Fibroblast of lung (primary cell): ENCODE results near the gene NUDT6. TPM values are rescaled to one million over a fixed set of nuclear protein-coding genes. Genes with fewer than 3 reads are reported as not detected.

ENCODE experiments used
- DNase-seq, 2 donors: peaks; one replicate each; pipeline versions ENCODE4 v3.0.0 to v3.0.0-alpha.2; 2010; ENCODE audit warnings: low read depth in 2 of 2
- H2AFZ ChIP-seq: 2 replicates; pipeline ENCODE4 v1.5.1; 2012; ENCODE audit warnings: low read length, control low read depth, inconsistent platforms
- H3K27ac ChIP-seq: 2 replicates; pipeline ENCODE4 v1.5.1; 2011; ENCODE audit warnings: low read length, control low read depth; ENCODE audit not compliant: insufficient read depth
- H3K27me3 ChIP-seq: 2 replicates; pipeline ENCODE4 v1.5.1; 2011; ENCODE audit warnings: mild to moderate bottlenecking, low read length; ENCODE audit not compliant: control insufficient read depth, insufficient read depth
- H3K36me3 ChIP-seq: 2 replicates; pipeline ENCODE4 v1.5.1; 2011; ENCODE audit warnings: low read length; ENCODE audit not compliant: control insufficient read depth, insufficient read depth
- H3K4me1 ChIP-seq: 2 replicates; pipeline ENCODE4 v1.5.1; 2011; ENCODE audit warnings: low read length; ENCODE audit not compliant: control insufficient read depth, insufficient read depth; ENCODE audit errors: extremely low read depth
- H3K4me2 ChIP-seq: 2 replicates; pipeline ENCODE4 v1.5.1; 2011; ENCODE audit warnings: low read length, control low read depth; ENCODE audit not compliant: insufficient read depth; ENCODE audit errors: extremely low read depth
- H3K4me3 ChIP-seq, 4 experiments: fragments of 200-600 bp in 1 of 4; sonication (generic) in 1 of 4; replicated peaks in 1 of 4; 2 replicates each; pipeline ENCODE4 v1.5.1; 2011 to 2016; ENCODE audit warnings: low read length in 4 of 4, low read depth in 3 of 4, mild to moderate bottlenecking in 3 of 4, control low read depth in 2 of 4, inconsistent platforms in 1 of 4, mixed read lengths in 1 of 4; ENCODE audit not compliant: insufficient read depth in 1 of 4; ENCODE audit errors: control extremely low read depth in 1 of 4
- H3K79me2 ChIP-seq: 2 replicates; pipeline ENCODE4 v1.5.1; 2012; ENCODE audit warnings: mild to moderate bottlenecking, low read length, inconsistent platforms; ENCODE audit not compliant: control insufficient read depth, insufficient read depth
- H3K9ac ChIP-seq: 2 replicates; pipeline ENCODE4 v1.5.1; 2011; ENCODE audit warnings: mild to moderate bottlenecking, low read length, control low read depth; ENCODE audit not compliant: insufficient read depth
- H3K9me3 ChIP-seq: 2 replicates; pipeline ENCODE4 v1.5.1; 2012; ENCODE audit warnings: low read depth, low read length; ENCODE audit not compliant: control insufficient read depth, insufficient read depth
- H4K20me1 ChIP-seq: 2 replicates; pipeline ENCODE4 v1.5.1; 2011; ENCODE audit warnings: low read length; ENCODE audit not compliant: control insufficient read depth, insufficient read depth; ENCODE audit errors: extremely low read depth
- CTCF ChIP-seq, 2 donors: IDR thresholded peaks in 1 of 2; conservative IDR thresholded peaks in 1 of 2; 1 replicate in 1 of 2; 2 replicates in 1 of 2; pipeline ENCODE4 v1.5.1; 2011 to 2012; ENCODE audit warnings: low read length in 2 of 2, control low read depth in 1 of 2, inconsistent platforms in 1 of 2, low read depth in 1 of 2, mild to moderate bottlenecking in 1 of 2
- EZH2 ChIP-seq: IDR thresholded peaks from 2 replicates; pipeline ENCODE4 v1.5.1; 2012; ENCODE audit warnings: low read length, control low read depth, mild to moderate bottlenecking; ENCODE audit errors: missing control alignments
- polyA plus RNA-seq, 2 donors: library from polyadenylated mRNA; depleted of rRNA in 1 of 2; stranded (reverse) in 1 of 2; unstranded in 1 of 2; fragments of >200 nt; gene quantifications; 2 replicates each; pipeline ENCODE4 v1.2.1, GENCODE V29; 2011 to 2012; ENCODE audit warnings: missing spikeins in 1 of 2
- total RNA-seq: library from RNA; depleted of rRNA; stranded (reverse); fragments of >200 nt; gene quantifications from 2 replicates; pipeline ENCODE4 v1.2.1, GENCODE V29; 2014

The NUDT6 gene
- total and polyA plus RNA-seq, 2 donors (not counting 1 experiment from before 2014, with no cell fraction given): 5.0 to 8.6 TPM

GRCh38 chr4:122914938-122915337 is 7.5 kb downstream of the NUDT6 start:
- no peak overlapping the region for H3K4me3 ChIP-seq
- H3K27me3 ChIP-seq: no peaks in the 10 kb centered on the region
- no peak overlapping the region for H2AFZ ChIP-seq
- H3K4me1 ChIP-seq: peaks cover 5% of the 10 kb centered on the region
- no peaks in the 10 kb centered on the region for H3K9me3 ChIP-seq
- TF ChIP-seq EZH2 (no peak), CTCF (conservative IDR thresholded peaks at IDR 0.05 in 1 of 2, IDR thresholded peaks at IDR 0.05 in 1 of 2; ENCODE audit: low read depth in 1 of 2, low read length in 2 of 2) (no peak)
- no peaks in the 10 kb centered on the region for H3K36me3 ChIP-seq
- no peak overlapping the region for H3K27ac ChIP-seq
- peak overlapping the region; percentile 78 for H3K4me2 ChIP-seq
- no peaks in the 10 kb centered on the region for H4K20me1 ChIP-seq
- no peaks in the 10 kb centered on the region for H3K79me2 ChIP-seq
- no peak overlapping the region for H3K9ac ChIP-seq
- DNase-seq: peak; percentile 51 to 78

DNA sequence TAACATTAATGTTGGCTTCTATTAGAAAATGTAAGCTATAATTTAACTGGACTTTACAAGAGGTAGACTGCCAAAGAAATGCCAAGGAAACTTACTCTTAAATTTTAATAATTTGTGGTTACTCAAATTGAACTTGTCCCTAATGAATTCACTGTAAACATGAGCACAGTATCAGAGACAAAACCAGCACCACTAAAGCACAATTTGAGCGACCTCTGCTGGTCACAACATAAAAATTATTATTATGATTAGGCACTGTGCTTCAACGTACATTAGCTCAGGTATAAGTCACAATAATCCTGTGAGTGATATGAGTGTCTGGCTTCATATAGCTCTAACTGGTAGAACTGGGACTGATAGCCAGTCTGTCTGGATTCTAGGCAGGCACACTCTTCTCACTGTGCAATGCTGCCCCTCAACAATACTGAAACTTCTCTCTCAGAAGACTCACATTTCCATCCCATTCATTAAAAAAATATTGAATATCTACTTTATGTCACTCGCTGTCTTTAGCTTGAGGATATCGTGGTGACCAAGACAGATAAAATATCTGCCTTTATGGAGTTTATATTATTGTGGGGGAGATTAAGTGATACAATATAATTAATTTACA is 8.0 kb downstream of the NUDT6 start:
- Histone ChIP-seq H3K36me3 (no peaks in the 10 kb centered on the region), H3K4me2 (peak overlapping the region; percentile 78), H3K4me1 (peaks cover 5% of the 10 kb centered on the region), H2AFZ (peak overlapping the region; percentile 22), H3K9me3 (no peaks in the 10 kb centered on the region), H3K27me3 (no peaks in the 10 kb centered on the region), H3K9ac (no peak overlapping the region), H3K4me3 (peak overlapping the region in 1 of 4 experiments; percentile 5), H3K27ac (no peak overlapping the region), H3K79me2 (no peaks in the 10 kb centered on the region), H4K20me1 (no peaks in the 10 kb centered on the region)
- DNase-seq: peak; percentile 29 to 76
- TF ChIP-seq EZH2 (no peak), CTCF (conservative IDR thresholded peaks at IDR 0.05 in 1 of 2, IDR thresholded peaks at IDR 0.05 in 1 of 2; ENCODE audit: low read depth in 1 of 2, low read length in 2 of 2) (peak; percentile 30 to 46)

DNA sequence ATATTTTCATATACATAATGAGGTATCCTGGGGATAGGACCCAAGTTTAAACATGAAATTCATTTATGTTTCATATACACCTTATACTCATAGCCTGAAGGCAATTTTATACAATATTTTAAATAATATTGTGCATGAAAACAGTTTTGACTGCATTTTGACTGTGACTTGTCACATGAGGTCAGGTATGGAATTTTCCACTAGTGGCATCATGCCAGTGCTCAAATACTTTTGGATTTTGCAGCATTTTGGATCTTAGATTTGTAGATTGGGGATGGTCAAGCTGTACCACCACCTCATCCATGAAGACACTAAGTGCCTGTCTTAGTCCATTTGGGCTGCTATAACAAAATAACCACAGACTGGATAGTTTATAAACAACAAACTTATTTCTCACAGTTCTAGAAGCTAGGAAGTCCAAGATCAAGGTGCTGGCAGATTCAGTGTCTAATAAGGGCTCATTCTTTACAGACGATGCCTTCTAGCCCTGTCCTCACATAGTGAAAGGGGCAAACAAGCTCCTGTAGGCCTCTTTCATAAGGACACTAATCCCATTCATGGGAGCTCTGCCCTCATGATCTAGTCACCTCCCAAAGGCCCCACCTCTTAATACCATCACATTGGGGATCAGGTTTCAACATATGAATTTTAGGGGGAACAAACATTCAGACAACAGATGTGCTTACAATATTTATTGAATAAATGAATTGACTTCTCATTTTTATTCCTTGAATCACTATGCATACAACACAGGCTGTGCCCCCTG is 9.4 kb downstream of the NUDT6 start:
- no peak for DNase-seq
- no peaks in the 10 kb centered on the region for H3K9me3 ChIP-seq
- no peak overlapping the region for H3K9ac ChIP-seq
- no peak overlapping the region for H3K4me2 ChIP-seq
- no peaks in the 10 kb centered on the region for H4K20me1 ChIP-seq
- H3K4me1 ChIP-seq: peaks cover 5% of the 10 kb centered on the region
- no peaks in the 10 kb centered on the region for H3K36me3 ChIP-seq
- H2AFZ ChIP-seq: no peak overlapping the region
- H3K4me3 ChIP-seq: no peak overlapping the region
- H3K79me2 ChIP-seq: no peaks in the 10 kb centered on the region
- no peak for TF ChIP-seq CTCF (conservative IDR thresholded peaks at IDR 0.05 in 1 of 2, IDR thresholded peaks at IDR 0.05 in 1 of 2; ENCODE audit: low read depth in 1 of 2, low read length in 2 of 2)
- TF ChIP-seq EZH2: no peak
- H3K27ac ChIP-seq: no peak overlapping the region
- no peaks in the 10 kb centered on the region for H3K27me3 ChIP-seq
